IMR-90 (cell line): ENCODE results near the gene ABHD15. TPM values are rescaled to one million over a fixed set of nuclear protein-coding genes. Genes with fewer than 3 reads are reported as not detected.

Experiments
- ATAC-seq: fragments of 200-7000 bp; cut with Tn5 transposase; 2 replicates; pipeline ENCODE4 v1.9.1; 2020; ENCODE audit warnings: low read depth, mild to moderate bottlenecking, moderate library complexity
- BruUV-seq: library from RNA; stranded (reverse); fragments of 400-500 nt; replicated peaks from 2 replicates; lab custom pipeline; 2021; lab: Mats Ljungman, UMichigan
- CTCF ChIA-PET: fragments of 300-600 bp; formaldehyde crosslinking; extraction: SDS; loops from one replicate; lab custom pipeline; 2021; ENCODE audit warnings: antibody characterized with exemption; lab: Yijun Ruan, JAX
- POLR2A ChIA-PET: fragments of 300-600 bp; sonication (Branson Sonifier 250); formaldehyde crosslinking; loops from one replicate; lab custom pipeline; 2022; ENCODE audit warnings: antibody characterized with exemption; ENCODE audit not compliant: unreplicated experiment; lab: Charles Lee
- DNase-seq: peaks from one replicate; pipeline ENCODE4 v3.0.0; 2013
- H2AFZ ChIP-seq: replicated peaks from 2 replicates; pipeline ENCODE3; 2013; ENCODE audit warnings: low read length, mild to moderate bottlenecking; ENCODE audit not compliant: poor library complexity
- H2AK5ac ChIP-seq: 2 replicates; pipeline ENCODE4 v1.6.1; 2013; ENCODE audit warnings: low read depth, low read length, inconsistent platforms
- H2AK9ac ChIP-seq: replicated peaks from 2 replicates; pipeline ENCODE3; 2013; ENCODE audit warnings: mild to moderate bottlenecking, low read depth, low read length, moderate library complexity; ENCODE audit not compliant: poor library complexity
- H2BK120ac ChIP-seq: 2 replicates; pipeline ENCODE4 v1.6.1; 2013; ENCODE audit warnings: low read depth, low read length, inconsistent platforms
- H2BK15ac ChIP-seq: 3 replicates; pipeline ENCODE4 v1.6.1; 2013; ENCODE audit warnings: low read depth, low read length, inconsistent platforms
- H2BK20ac ChIP-seq: 2 replicates; pipeline ENCODE4 v1.6.1; 2013; ENCODE audit warnings: low read depth, mild to moderate bottlenecking, inconsistent platforms, low read length, moderate library complexity
- H2BK5ac ChIP-seq: 2 replicates; pipeline ENCODE4 v1.6.1; 2013; ENCODE audit warnings: mild to moderate bottlenecking, low read depth, low read length, inconsistent platforms; ENCODE audit not compliant: poor library complexity, severe bottlenecking
- H3K14ac ChIP-seq: replicated peaks from 2 replicates; pipeline ENCODE4 v1.6.1; 2013; ENCODE audit warnings: low read depth, low read length, inconsistent platforms
- H3K18ac ChIP-seq: 2 replicates; pipeline ENCODE4 v1.6.1; 2013; ENCODE audit warnings: low read depth, low read length, control low read depth
- H3K23ac ChIP-seq: 2 replicates; pipeline ENCODE4 v1.6.1; 2013; ENCODE audit warnings: low read depth, low read length, inconsistent platforms
- H3K27ac ChIP-seq: 2 replicates; pipeline ENCODE4 v1.5.1; 2013; ENCODE audit warnings: mild to moderate bottlenecking, control low read depth, low read length; ENCODE audit not compliant: insufficient read depth
- H3K27me3 ChIP-seq: 2 replicates; pipeline ENCODE4 v1.6.1; 2013; ENCODE audit warnings: low read length; ENCODE audit not compliant: control insufficient read depth, insufficient read depth
- H3K36me3 ChIP-seq: 2 replicates; pipeline ENCODE4 v1.6.1; 2013; ENCODE audit warnings: low read length, mixed read lengths; ENCODE audit not compliant: control insufficient read depth, insufficient read depth
- H3K4ac ChIP-seq: 2 replicates; pipeline ENCODE4 v1.6.1; 2013; ENCODE audit warnings: low read depth, low read length, inconsistent platforms
- H3K4me1 ChIP-seq: 2 replicates; pipeline ENCODE4 v1.6.1; 2013; ENCODE audit warnings: low read length, mixed read lengths; ENCODE audit not compliant: control insufficient read depth, insufficient read depth
- H3K4me2 ChIP-seq: 2 replicates; pipeline ENCODE4 v1.6.1; 2013; ENCODE audit warnings: low read depth, mild to moderate bottlenecking, control low read depth, low read length, moderate library complexity
- H3K4me3 ChIP-seq: 2 replicates; pipeline ENCODE4 v1.5.1; 2013; ENCODE audit warnings: low read depth, mild to moderate bottlenecking, control low read depth, low read length, moderate library complexity; ENCODE audit not compliant: insufficient read depth
- H3K56ac ChIP-seq: 2 replicates; pipeline ENCODE4 v1.6.1; 2013; ENCODE audit warnings: low read length, inconsistent platforms; ENCODE audit not compliant: insufficient read depth; ENCODE audit errors: extremely low read depth
- H3K79me1 ChIP-seq, 2 experiments: 2 replicates each; pipeline ENCODE4 v1.6.1; 2013; ENCODE audit warnings: low read length in 2 of 2, inconsistent platforms in 1 of 2, low read depth in 1 of 2
- H3K9ac ChIP-seq: 2 replicates; pipeline ENCODE4 v1.6.1; 2013; ENCODE audit warnings: low read depth, low read length, control low read depth
- H3K9me1 ChIP-seq: 2 replicates; pipeline ENCODE4 v1.6.1; 2013; ENCODE audit warnings: low read length, inconsistent platforms; ENCODE audit not compliant: insufficient read depth
- H3K9me3 ChIP-seq: 2 replicates; pipeline ENCODE4 v1.6.1; 2013; ENCODE audit warnings: low read length; ENCODE audit not compliant: control insufficient read depth, insufficient read depth
- H4K20me1 ChIP-seq: 2 replicates; pipeline ENCODE4 v1.6.1; 2013; ENCODE audit warnings: low read length, inconsistent platforms; ENCODE audit not compliant: insufficient read depth
- H4K5ac ChIP-seq: 2 replicates; pipeline ENCODE4 v1.6.1; 2013; ENCODE audit warnings: mild to moderate bottlenecking, low read depth, low read length, control low read depth
- H4K8ac ChIP-seq, 2 experiments: 2 replicates each; pipeline ENCODE4 v1.6.1; 2013; ENCODE audit warnings: low read depth in 2 of 2, low read length in 2 of 2, control low read depth in 1 of 2, inconsistent platforms in 1 of 2
- H4K91ac ChIP-seq: 2 replicates; pipeline ENCODE4 v1.6.1; 2013; ENCODE audit warnings: low read depth, low read length, inconsistent platforms; ENCODE audit not compliant: insufficient read depth
- CEBPB ChIP-seq: IDR thresholded peaks from 2 replicates; pipeline ENCODE4 v1.6.1; 2012; ENCODE audit warnings: low read depth, low read length, improper control_type of control experiment
- CHD1 ChIP-seq: IDR thresholded peaks from 2 replicates; pipeline ENCODE4 v1.6.1; 2012; ENCODE audit warnings: low read depth, low read length, improper control_type of control experiment
- CTCF ChIP-seq: conservative IDR thresholded peaks from 2 replicates; pipeline ENCODE4 v1.5.1; 2012; ENCODE audit warnings: mild to moderate bottlenecking, low read depth, low read length, improper control_type of control experiment
- FOS ChIP-seq: fragments of 150-350 bp; IDR thresholded peaks from 2 replicates; pipeline ENCODE4 v1.6.1; 2016; ENCODE audit warnings: low read depth, low read length
- MAFK ChIP-seq: IDR thresholded peaks from 2 replicates; pipeline ENCODE4 v1.6.1; 2012; ENCODE audit warnings: low read depth, low read length, improper control_type of control experiment
- NFE2L2 ChIP-seq: fragments of 150-350 bp; IDR thresholded peaks from 2 replicates; pipeline ENCODE4 v1.6.1; 2016; ENCODE audit warnings: low read depth, mild to moderate bottlenecking, low read length
- RAD21 ChIP-seq: IDR thresholded peaks from 2 replicates; pipeline ENCODE4 v1.6.1; 2012; ENCODE audit warnings: low read length, improper control_type of control experiment
- RCOR1 ChIP-seq: IDR thresholded peaks from 2 replicates; pipeline ENCODE4 v1.6.1; 2012; ENCODE audit warnings: mild to moderate bottlenecking, low read length, improper control_type of control experiment; ENCODE audit not compliant: insufficient replicate concordance
- RFX5 ChIP-seq: IDR thresholded peaks from 2 replicates; pipeline ENCODE4 v1.8.0; 2012; ENCODE audit warnings: low read depth, mild to moderate bottlenecking, low read length, moderate library complexity
- SMC3 ChIP-seq: fragments of 150-350 bp; IDR thresholded peaks from 2 replicates; pipeline ENCODE4 v1.6.1; 2016; ENCODE audit warnings: low read depth, mild to moderate bottlenecking, antibody characterized with exemption, low read length, moderate library complexity
- USF2 ChIP-seq: fragments of 150-350 bp; IDR thresholded peaks from 2 replicates; pipeline ENCODE4 v1.6.1; 2017; ENCODE audit warnings: mild to moderate bottlenecking, antibody characterized with exemption, low read length, low read depth
- WGBS, 2 experiments: methylation state at CpG; one replicate each; pipeline versions ENCODE4 v1.1.5 to v1.1.7; 2013; ENCODE audit warnings: missing lambda C conversion rate in 2 of 2; ENCODE audit not compliant: insufficient read length in 1 of 2; ENCODE audit errors: extremely low coverage in 2 of 2; 5-methylcytosine and 5-hydroxymethylcytosine counted together
- dilution Hi-C: fragments of 300-500 bp; cut with HindIII; formaldehyde crosslinking; loops from one replicate; pipeline ENCODE4 v1.14.3; 2018; ENCODE audit warnings: low sequenced_read_pairs; ENCODE audit not compliant: unreplicated experiment
- in situ Hi-C: fragments of 300-500 bp; cut with MboI; formaldehyde crosslinking; loops from 3 replicates; pipeline ENCODE4 v1.14.3; 2019; ENCODE audit warnings: low sequenced_read_pairs, inconsistent platforms, mixed read lengths
- intact Hi-C: fragments of 100-400 bp; cut with micrococcal nuclease; formaldehyde crosslinking; loops from 2 replicates; pipeline ENCODE4 v1.10.0; 2022
- polyA plus RNA-seq, 3 experiments: library from polyadenylated mRNA; depleted of rRNA; stranded (reverse); fragments of >200 nt; gene quantifications; 2 replicates each; pipeline ENCODE4 v1.2.3, GENCODE V29; 2012; ENCODE audit warnings: low replicate concordance in 1 of 3
- total RNA-seq: library from RNA; depleted of rRNA; stranded (reverse); fragments of >200 nt; gene quantifications from 2 replicates; pipeline ENCODE4 v1.2.3, GENCODE V29; 2012

Gene ABHD15
- total and polyA plus RNA-seq, 2 of the 4 experiments (the other 2 are of a cell fraction): 3.2 to 4.6 TPM

DNA sequence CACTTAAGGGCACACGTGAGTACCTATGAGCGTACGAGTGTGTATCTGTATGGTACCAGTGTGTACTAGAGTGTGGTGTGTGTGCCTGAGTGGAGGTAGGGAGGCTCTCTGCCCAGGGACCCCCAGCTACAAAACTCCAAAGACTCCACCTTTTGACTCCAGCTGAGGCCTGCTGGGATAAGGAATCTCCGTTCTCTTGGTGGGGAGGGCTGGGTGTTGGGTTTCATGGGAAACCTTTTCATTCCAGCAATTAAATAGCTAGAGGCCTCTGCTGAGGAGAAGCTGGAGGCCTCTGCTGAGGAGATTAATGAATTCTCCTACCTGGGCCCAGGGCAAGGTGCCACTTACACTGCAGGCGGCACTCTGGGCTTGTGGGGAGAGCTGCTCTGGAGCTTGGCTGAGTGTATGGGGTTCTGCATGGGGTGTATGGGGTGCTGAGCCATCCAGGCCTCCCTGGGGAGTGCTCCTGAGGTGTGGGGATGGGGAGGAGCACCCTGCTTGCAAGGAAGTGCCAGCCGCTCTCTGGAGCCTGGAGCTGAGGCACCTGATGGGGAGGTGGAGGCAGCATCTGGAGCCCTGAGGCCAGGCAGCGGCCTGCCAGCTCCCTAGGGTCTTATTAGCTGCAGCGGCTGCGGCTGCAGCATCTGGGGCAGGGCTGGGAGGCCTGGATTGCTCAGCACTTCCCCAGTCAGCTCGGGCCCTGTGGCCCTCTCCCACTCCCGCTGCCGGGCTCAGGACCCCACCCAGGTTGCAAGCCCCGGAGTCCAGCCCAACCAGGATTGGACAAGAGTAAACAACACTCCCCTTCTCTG is 30.7 kb upstream of the ABHD15 start (continued):
- no peak for TF ChIP-seq CEBPB

DNA sequence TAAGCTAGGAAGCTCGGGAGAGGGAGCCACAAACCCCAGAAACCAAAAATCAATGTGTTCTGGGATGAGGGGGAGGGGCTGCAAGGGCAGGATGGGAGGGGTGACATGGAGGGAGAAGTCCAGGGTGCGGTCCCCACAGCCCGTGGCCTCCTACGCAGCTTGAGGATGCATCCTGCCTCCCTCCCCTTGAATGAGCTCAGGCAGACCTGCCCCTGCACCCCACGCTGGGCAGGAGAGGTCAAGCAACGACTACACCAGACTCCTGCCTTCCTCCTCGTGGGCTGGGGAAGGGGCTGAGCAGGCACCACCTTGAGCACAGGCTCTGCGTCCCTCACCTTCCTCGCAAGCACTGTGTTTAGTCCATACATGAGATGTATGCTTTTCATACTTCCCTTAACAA is 30.0 kb upstream of the ABHD15 start:
- peaks cover 36% of the 10 kb centered on the region for H4K20me1 ChIP-seq
- dilution Hi-C loops: no loop called here
- ChIA-PET CTCF (no interaction called here), POLR2A (no interaction called here)
- TF ChIP-seq CHD1 (no peak), MAFK (no peak), RAD21 (no peak), CEBPB (no peak), USF2 (no peak), RFX5 (no peak), SMC3 (no peak), CTCF (no peak), NFE2L2 (no peak), RCOR1 (no peak), FOS (no peak)
- H3K9me3 ChIP-seq: no peaks in the 10 kb centered on the region
- H3K36me3 ChIP-seq: no peaks in the 10 kb centered on the region
- no TSS peak for BruUV-seq
- H3K9ac ChIP-seq: no peak overlapping the region
- H3K4me2 ChIP-seq: no peak overlapping the region
- no peak overlapping the region for H4K8ac ChIP-seq
- H2AFZ ChIP-seq: no peak overlapping the region
- H3K4ac ChIP-seq: no peak overlapping the region
- DNase-seq: no peak
- no peak overlapping the region for H3K56ac ChIP-seq
- H2BK20ac ChIP-seq: no peak overlapping the region
- no peak for ATAC-seq
- H2BK120ac ChIP-seq: no peak overlapping the region
- intact Hi-C loops: no loop called here
- H4K91ac ChIP-seq: no peak overlapping the region
- H2AK5ac ChIP-seq: no peak overlapping the region
- no peak overlapping the region for H3K4me3 ChIP-seq
- no peak overlapping the region for H3K23ac ChIP-seq
- peaks cover 0 to 16% of the 10 kb centered on the region in 2 experiments for H3K79me1 ChIP-seq
- WGBS, 2 experiments: 60% methylated on average over 1 of the region's 9 CpGs; no CpG with 5 or more reads in 1 of the 2 experiments
- in situ Hi-C loops: no loop called here
- peaks cover 11% of the 10 kb centered on the region for H3K4me1 ChIP-seq
- no peak overlapping the region for H3K27ac ChIP-seq
- H2BK5ac ChIP-seq: no peak overlapping the region
- H2AK9ac ChIP-seq: no peak overlapping the region
- no peak overlapping the region for H3K18ac ChIP-seq
- no peaks in the 10 kb centered on the region for H3K9me1 ChIP-seq
- no peak overlapping the region for H3K14ac ChIP-seq
- peaks cover 2% of the 10 kb centered on the region; the same call in 1 of the 2 replicates for H3K27me3 ChIP-seq
- H4K5ac ChIP-seq: no peak overlapping the region
- no peak overlapping the region for H2BK15ac ChIP-seq
